Gastroesophageal sphincter (tissue), 4 donors: Measurements from ENCODE around the gene FARS2. TPM values are rescaled to one million over a fixed set of nuclear protein-coding genes. Genes with fewer than 3 reads are reported as not detected.

ENCODE experiments used
- ATAC-seq: fragments of 150-250 bp; one replicate; pipeline ENCODE4 v1.9.1; 2016; ENCODE audit warnings: mild to moderate bottlenecking, moderate library complexity
- H3K27ac ChIP-seq, 4 donors: fragments of 200-600 bp; sonication (generic) in 3 of 4; 1 replicate in 3 of 4; 2 replicates in 1 of 4; pipeline ENCODE4 v1.5.1; 2016 to 2019
- H3K27me3 ChIP-seq: fragments of 200-600 bp; sonication (generic); one replicate; pipeline ENCODE4 v1.5.1; 2019
- H3K36me3 ChIP-seq, 2 donors: fragments of 200-600 bp; sonication (generic); one replicate each; pipeline ENCODE4 v1.5.1; 2019; ENCODE audit warnings: control low read depth in 1 of 2
- H3K4me1 ChIP-seq, 3 donors: fragments of 200-600 bp; sonication (generic); 1 replicate in 2 of 3; 2 replicates in 1 of 3; pipeline ENCODE4 v1.5.1; 2016 to 2019; ENCODE audit warnings: control low read depth in 2 of 3
- H3K4me3 ChIP-seq, 2 donors: fragments of 200-600 bp; sonication (generic); one replicate each; pipeline ENCODE4 v1.5.1; 2019; ENCODE audit warnings: mild to moderate bottlenecking in 1 of 2, moderate library complexity in 1 of 2
- H3K9me3 ChIP-seq, 3 donors: fragments of 200-600 bp; sonication (generic); one replicate each; pipeline ENCODE4 v1.5.1; 2017 to 2019; ENCODE audit warnings: control low read depth in 2 of 3
- EP300 ChIP-seq: sonication (generic); formaldehyde crosslinking; IDR thresholded peaks from one replicate; pipeline ENCODE4 v1.6.1; 2017; ENCODE audit warnings: antibody characterized with exemption, mild to moderate bottlenecking
- POLR2A ChIP-seq, 2 donors: fragments of 450-650 bp; IDR thresholded peaks; one replicate each; pipeline ENCODE4 v1.6.1; 2017; ENCODE audit warnings: antibody characterized with exemption in 2 of 2, mild to moderate bottlenecking in 2 of 2, moderate library complexity in 1 of 2
- POLR2AphosphoS5 ChIP-seq: sonication (generic); formaldehyde crosslinking; IDR thresholded peaks from one replicate; pipeline ENCODE4 v1.6.1; 2017; ENCODE audit warnings: antibody characterized with exemption
- WGBS, 2 donors: methylation state at CpG; one replicate each; pipeline ENCODE4 v1.1.5; 2018; ENCODE audit warnings: low coverage in 1 of 2; 5-methylcytosine and 5-hydroxymethylcytosine counted together
- total RNA-seq, 4 donors: library from RNA; depleted of rRNA; stranded (reverse); fragments of >200 nt; gene quantifications; one replicate each; pipeline ENCODE4 v1.1.0, GENCODE V29; 2016
- TF ChIP-seq, protein P1 (sequence below), 4 experiments: fragments of 200-600 bp in 2 of 4; fragments of 450-650 bp in 2 of 4; sonication (generic) in 1 of 4; IDR thresholded peaks; one replicate each; pipeline ENCODE4 v1.5.1; 2017 to 2019; ENCODE audit warnings: antibody characterized with exemption in 4 of 4, mild to moderate bottlenecking in 2 of 4, moderate library complexity in 2 of 4

FARS2 gene
- total RNA-seq, 4 donors from 2014 or later = 9.8 to 16.3 (median 14.4) TPM

DNA sequence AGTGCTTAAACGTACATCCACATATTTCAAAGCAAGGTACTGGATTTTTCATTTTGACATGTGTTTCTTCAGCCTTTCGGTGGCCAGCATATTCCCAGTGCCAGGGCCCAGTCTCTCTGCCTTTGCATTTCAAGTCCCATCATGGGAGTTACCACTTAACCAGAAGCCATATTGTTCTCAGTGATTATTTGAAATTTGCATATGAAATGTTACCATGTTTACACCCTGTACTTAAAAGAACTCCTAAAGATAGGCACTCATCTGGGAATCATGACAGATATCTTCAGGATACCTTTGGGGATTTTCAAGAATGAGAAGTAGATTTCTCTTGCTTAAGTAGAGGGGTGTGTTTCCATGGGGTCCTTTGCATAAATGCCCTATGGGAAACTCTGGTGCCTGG is 377.9 kb downstream of the FARS2 start:
- no peak for ATAC-seq
- no peaks in the 10 kb centered on the region for H3K27me3 ChIP-seq
- no peak overlapping the region for H3K4me3 ChIP-seq
- no peak for TF ChIP-seq EP300
- TF ChIP-seq POLR2AphosphoS5 = no peak
- TF ChIP-seq, protein P1, sequence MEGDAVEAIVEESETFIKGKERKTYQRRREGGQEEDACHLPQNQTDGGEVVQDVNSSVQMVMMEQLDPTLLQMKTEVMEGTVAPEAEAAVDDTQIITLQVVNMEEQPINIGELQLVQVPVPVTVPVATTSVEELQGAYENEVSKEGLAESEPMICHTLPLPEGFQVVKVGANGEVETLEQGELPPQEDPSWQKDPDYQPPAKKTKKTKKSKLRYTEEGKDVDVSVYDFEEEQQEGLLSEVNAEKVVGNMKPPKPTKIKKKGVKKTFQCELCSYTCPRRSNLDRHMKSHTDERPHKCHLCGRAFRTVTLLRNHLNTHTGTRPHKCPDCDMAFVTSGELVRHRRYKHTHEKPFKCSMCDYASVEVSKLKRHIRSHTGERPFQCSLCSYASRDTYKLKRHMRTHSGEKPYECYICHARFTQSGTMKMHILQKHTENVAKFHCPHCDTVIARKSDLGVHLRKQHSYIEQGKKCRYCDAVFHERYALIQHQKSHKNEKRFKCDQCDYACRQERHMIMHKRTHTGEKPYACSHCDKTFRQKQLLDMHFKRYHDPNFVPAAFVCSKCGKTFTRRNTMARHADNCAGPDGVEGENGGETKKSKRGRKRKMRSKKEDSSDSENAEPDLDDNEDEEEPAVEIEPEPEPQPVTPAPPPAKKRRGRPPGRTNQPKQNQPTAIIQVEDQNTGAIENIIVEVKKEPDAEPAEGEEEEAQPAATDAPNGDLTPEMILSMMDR (IDR thresholded peaks at IDR 0.05) = no peak
- TF ChIP-seq POLR2A (IDR thresholded peaks at IDR 0.05) = no peak
- H3K9me3 ChIP-seq = peaks cover 0 to 19% (median 0%) of the 10 kb centered on the region in 3 donors
- H3K27ac ChIP-seq = no peak overlapping the region
- peaks cover 0 to 6% of the 10 kb centered on the region in 2 donors for H3K36me3 ChIP-seq
- 78 to 100% methylated on average over 1 to 2 of the region's 2 CpGs for WGBS, 2 donors
- no peaks in the 10 kb centered on the region for H3K4me1 ChIP-seq

DNA sequence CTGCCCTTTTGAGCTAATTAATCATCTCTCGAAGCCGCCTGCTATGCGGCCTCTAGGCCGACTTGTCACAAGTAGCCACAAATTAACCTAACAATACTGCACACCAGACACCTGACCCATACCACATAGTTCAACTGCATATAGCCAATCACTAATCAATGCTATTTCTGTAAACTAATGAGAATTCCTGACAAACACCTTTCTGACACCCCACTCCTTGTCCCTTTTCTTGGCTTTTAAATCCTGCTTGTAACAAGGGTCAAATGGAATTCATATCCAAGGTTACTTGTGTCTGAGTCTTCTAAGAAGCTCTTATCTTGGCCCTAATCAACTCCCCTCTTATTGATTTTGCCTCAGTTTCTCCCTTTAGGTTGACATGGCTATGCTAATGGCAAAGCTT is 379.3 kb downstream of the FARS2 start:
- 96 to 100% methylated on average over 4 of the region's 4 CpGs for WGBS, 2 donors
- no peak overlapping the region for H3K27ac ChIP-seq
- no peak for ATAC-seq
- H3K4me3 ChIP-seq = no peak overlapping the region
- TF ChIP-seq POLR2AphosphoS5 = no peak
- no peak for TF ChIP-seq EP300
- no peak for TF ChIP-seq POLR2A (IDR thresholded peaks at IDR 0.05)
- TF ChIP-seq, protein P1 (IDR thresholded peaks at IDR 0.05) = no peak
- no peaks in the 10 kb centered on the region for H3K4me1 ChIP-seq
- peaks cover 0 to 6% of the 10 kb centered on the region in 2 donors for H3K36me3 ChIP-seq
- H3K27me3 ChIP-seq = no peaks in the 10 kb centered on the region
- H3K9me3 ChIP-seq = peaks cover 0 to 19% (median 0%) of the 10 kb centered on the region in 3 donors

DNA sequence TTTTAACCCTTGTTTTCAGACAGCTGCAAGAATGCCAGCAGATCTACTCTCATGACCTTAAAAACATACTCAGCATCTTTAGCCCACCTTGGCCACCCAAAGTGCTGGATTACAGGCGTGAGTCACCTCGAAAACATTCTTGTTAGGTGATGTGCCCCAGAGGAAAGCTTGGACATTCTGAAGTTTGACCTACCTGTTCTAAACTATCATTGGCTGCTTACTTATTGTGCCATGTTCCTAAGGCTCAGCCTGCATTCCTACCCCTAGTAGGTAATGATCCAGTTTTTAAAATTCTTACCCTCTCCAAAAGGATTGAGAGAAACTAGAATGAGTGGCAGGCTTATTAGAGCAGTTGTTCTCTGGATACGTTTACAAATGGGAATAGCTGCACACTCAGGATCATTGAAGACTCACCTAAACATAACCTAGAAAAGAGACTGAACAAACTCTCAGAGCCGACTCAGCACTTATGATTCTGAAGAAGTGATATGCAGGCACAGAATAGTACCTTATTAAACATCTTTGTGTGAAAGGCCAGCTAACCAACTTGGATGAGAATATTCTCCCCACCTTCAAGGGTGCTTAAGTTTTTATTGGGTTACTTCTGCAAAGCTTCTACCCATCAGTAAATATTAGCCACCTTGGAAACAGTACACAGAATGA is 383.3 kb downstream of the FARS2 start:
- H3K4me1 ChIP-seq = no peaks in the 10 kb centered on the region
- no peak overlapping the region for H3K4me3 ChIP-seq
- no peaks in the 10 kb centered on the region for H3K27me3 ChIP-seq
- no peak for ATAC-seq
- TF ChIP-seq EP300 = no peak
- TF ChIP-seq POLR2AphosphoS5 = no peak
- TF ChIP-seq POLR2A (IDR thresholded peaks at IDR 0.05) = no peak
- TF ChIP-seq, protein P1 (IDR thresholded peaks at IDR 0.05) = no peak
- peaks cover 0 to 18% (median 0%) of the 10 kb centered on the region in 3 donors for H3K9me3 ChIP-seq
- H3K36me3 ChIP-seq = peaks cover 0 to 6% of the 10 kb centered on the region in 2 donors
- WGBS, 2 donors = 89 to 93% methylated on average over 3 to 4 of the region's 4 CpGs
- H3K27ac ChIP-seq = no peak overlapping the region

DNA sequence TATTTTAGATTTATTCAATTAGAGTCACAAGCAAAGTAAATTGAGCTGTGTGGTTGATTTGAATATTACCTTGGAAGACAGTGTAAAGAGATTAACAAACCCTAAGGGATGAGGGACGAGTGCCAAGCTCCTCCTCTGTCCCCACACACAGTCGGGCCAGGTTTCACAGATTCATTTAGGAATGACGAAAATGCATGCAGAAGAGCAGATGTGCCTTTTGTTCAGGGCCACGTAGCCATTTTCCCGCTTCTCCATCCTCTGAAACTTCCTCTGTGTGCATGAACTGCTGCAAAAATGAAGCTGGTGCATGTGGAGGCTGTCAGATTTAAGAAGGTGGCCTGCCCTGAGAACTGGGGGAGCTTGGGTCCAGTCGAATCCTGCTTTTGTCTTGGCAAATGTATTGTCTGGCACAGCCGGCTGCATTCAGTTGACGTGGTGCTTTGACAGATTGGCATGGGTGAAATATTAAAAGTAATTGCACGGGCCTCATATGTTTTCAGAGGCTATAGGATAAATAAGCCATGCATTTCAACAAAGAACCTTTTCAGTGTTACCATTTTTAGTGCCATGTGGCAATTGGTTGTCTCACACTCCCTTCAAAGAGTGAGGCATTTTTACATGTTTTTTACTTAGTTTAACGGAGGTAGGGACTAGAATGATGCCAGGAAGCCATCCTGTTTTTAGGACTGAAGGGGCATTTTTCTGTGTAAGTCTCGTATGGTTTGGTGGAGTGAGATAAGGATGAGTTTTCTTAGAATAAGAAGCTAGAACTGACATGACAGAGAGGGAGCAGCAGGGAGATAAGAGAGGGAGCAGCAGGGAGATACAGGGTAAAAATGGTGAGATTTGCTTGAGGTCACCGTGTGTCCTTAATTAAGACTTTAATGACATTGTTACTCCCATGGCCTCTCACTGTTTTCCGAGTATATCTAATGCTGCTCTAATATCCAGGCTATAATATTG is 384.3 kb downstream of the FARS2 start:
- Histone ChIP-seq H3K27ac (no peak overlapping the region), H3K27me3 (no peaks in the 10 kb centered on the region), H3K36me3 (peaks cover 0 to 2% of the 10 kb centered on the region in 2 donors), H3K4me3 (no peak overlapping the region), H3K4me1 (no peaks in the 10 kb centered on the region), H3K9me3 (peaks cover 0 to 8% (median 0%) of the 10 kb centered on the region in 3 donors)
- WGBS, 2 donors = 75 to 81% methylated on average over 9 to 10 of the region's 13 CpGs
- TF ChIP-seq POLR2AphosphoS5 (no peak), EP300 (no peak)
- TF ChIP-seq, protein P1 (IDR thresholded peaks at IDR 0.05) = no peak
- no peak for ATAC-seq
